ENCODE results near the gene AKIRIN2. TPM values are rescaled to one million over a fixed set of nuclear protein-coding genes. Genes with fewer than 3 reads are reported as not detected.

The AKIRIN2 gene
- total and polyA plus RNA-seq, 7 experiments from 2014 or later: 28.8 to 197 (median 54.6) TPM

DNA sequence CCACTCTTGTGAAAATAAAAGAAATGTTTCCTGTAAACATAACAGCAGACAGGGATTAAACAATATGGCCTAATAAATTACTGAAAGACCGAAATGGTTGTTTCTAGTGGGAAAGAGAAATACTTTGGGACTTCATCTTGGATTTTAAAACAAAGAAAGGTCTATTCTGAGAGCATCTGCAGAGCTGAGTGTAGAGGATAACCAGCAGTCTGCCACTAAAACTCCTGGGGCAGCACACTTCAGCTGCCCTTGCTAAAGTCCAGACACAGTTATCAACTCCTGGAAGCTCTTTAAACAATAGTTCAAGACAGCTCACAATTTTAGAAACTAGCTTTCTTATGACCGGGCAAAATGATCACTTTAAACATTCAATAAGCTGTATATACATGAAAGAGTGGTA, 38.6 kb downstream of the AKIRIN2 start:
- no peak overlapping the region for H3K27ac ChIP-seq (ENCODE audit: low read depth, low read length)
- Mint-ChIP-seq H3K36me3 (peaks cover 5 to 49% (median 26%) of the 10 kb centered on the region in 5 donors), H3K9me3 (no peaks in the 10 kb centered on the region), H3K4me3 (no peak overlapping the region), H3K27ac (peak overlapping the region in 1 of 9 donors; percentile 30), H3K4me1 (no peaks in the 10 kb centered on the region), H3K27me3 (no peaks in the 10 kb centered on the region)
- no peak for ATAC-seq
- no peaks in the 10 kb centered on the region for H3K4me1 ChIP-seq (ENCODE audit: control insufficient read depth in 2 of 2, insufficient read depth in 2 of 2, low read length in 2 of 2)
- H3K36me3 ChIP-seq (ENCODE audit: control insufficient read depth in 2 of 3, insufficient read depth in 3 of 3, low read length in 3 of 3): peaks cover 0 to 23% (median 0%) of the 10 kb centered on the region in 3 experiments
- no peak overlapping the region for H3K4me3 ChIP-seq (ENCODE audit: low read length)
- no peaks in the 10 kb centered on the region for H3K27me3 ChIP-seq (ENCODE audit: control insufficient read depth in 2 of 2, insufficient read depth in 2 of 2, low read length in 2 of 2)
- ChIA-PET CTCF (no interaction called here), POLR2A (interaction anchor here (0.8 kb wide), 1 partner anchor 12 kb away, joined by 3 read pairs; no protein-coding TSS in a partner anchor)
- no peaks in the 10 kb centered on the region for H3K9me3 ChIP-seq (ENCODE audit: control insufficient read depth in 2 of 3, low read length in 3 of 3)
- no peak for DNase-seq
- intact Hi-C loops (cut with micrococcal nuclease): no loop called here

DNA sequence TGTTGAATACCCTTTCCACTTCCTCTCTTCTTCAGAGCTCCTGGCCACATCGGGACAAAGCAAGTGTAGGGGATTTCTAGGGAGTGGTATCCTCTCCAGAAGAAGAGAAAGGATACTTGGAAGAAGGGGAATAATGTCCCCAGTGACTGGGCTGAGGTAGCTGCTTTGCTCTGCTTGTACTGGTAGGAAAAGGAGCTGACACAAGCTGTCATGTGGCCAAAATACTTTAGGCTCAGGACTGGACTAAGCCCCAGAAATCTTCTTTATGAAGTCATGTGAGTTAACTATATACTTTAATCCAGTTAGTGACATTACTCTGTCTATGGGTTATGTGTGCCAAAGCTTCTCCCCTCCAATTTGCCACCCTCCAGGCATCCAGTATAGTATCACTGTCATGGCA, 40.5 kb downstream of the AKIRIN2 start:
- ChIA-PET POLR2A (interaction anchor here (0.6 to 0.7 kb wide), 2 partner anchors 36 to 40 kb away, joined by 3 read pairs; partner anchors contain the start of gene AKIRIN2), CTCF (no interaction called here)
- Histone ChIP-seq H3K4me1 (ENCODE audit: control insufficient read depth in 2 of 2, insufficient read depth in 2 of 2, low read length in 2 of 2) (peaks cover 0 to 13% of the 10 kb centered on the region in 2 donors), H3K4me3 (ENCODE audit: low read length) (no peak overlapping the region), H3K27me3 (ENCODE audit: control insufficient read depth in 2 of 2, insufficient read depth in 2 of 2, low read length in 2 of 2) (no peaks in the 10 kb centered on the region), H3K9me3 (ENCODE audit: control insufficient read depth in 2 of 3, low read length in 3 of 3) (no peaks in the 10 kb centered on the region), H3K27ac (ENCODE audit: low read depth, low read length) (no peak overlapping the region), H3K36me3 (ENCODE audit: control insufficient read depth in 2 of 3, insufficient read depth in 3 of 3, low read length in 3 of 3) (peaks cover 0 to 11% (median 0%) of the 10 kb centered on the region in 3 experiments)
- Mint-ChIP-seq H3K36me3 (peaks cover 5 to 50% (median 30%) of the 10 kb centered on the region in 5 donors), H3K4me3 (no peak overlapping the region), H3K9me3 (no peaks in the 10 kb centered on the region), H3K27ac (peak overlapping the region in 5 of 9 donors; percentile 17 to 71 (median 61)), H3K4me1 (peaks cover 7 to 14% (median 13%) of the 10 kb centered on the region in 7 donors), H3K27me3 (no peaks in the 10 kb centered on the region)
- no peak for DNase-seq
- intact Hi-C loops (cut with micrococcal nuclease): no loop called here
- ATAC-seq: no peak

DNA sequence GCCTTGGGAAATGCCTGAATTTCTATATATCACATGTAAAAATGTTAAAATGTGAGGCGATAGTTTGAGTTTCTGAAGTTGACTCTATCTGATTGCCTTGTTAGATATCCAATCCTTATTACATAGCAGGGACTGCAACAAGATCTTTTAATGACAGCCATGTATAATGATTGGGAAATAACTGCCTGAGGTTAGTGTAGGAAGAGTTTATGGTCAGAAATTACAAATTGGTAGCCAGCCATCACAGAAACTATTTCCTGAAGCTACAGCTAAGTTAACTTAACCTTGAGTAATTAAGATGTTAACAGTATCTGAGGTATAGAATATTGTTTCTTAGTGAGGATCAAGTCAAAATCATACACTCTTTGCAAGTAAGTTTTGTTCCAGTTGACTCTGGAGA, 41.0 kb downstream of the AKIRIN2 start:
- no peak overlapping the region for H3K4me3 Mint-ChIP-seq
- intact Hi-C loops (cut with micrococcal nuclease): no loop called here
- peaks cover 0 to 10% (median 0%) of the 10 kb centered on the region in 3 experiments for H3K36me3 ChIP-seq (ENCODE audit: control insufficient read depth in 2 of 3, insufficient read depth in 3 of 3, low read length in 3 of 3)
- peak overlapping the region; percentile 9 for H3K27ac ChIP-seq (ENCODE audit: low read depth, low read length)
- ChIA-PET CTCF (no interaction called here), POLR2A (interaction anchor here (0.7 kb wide), 1 partner anchor 41 kb away, joined by 3 read pairs; the partner anchor contains the start of gene AKIRIN2)
- no peak for DNase-seq
- no peak overlapping the region for H3K4me3 ChIP-seq (ENCODE audit: low read length)
- no peaks in the 10 kb centered on the region for H3K27me3 ChIP-seq (ENCODE audit: control insufficient read depth in 2 of 2, insufficient read depth in 2 of 2, low read length in 2 of 2)
- peak overlapping the region in 6 of 9 donors; percentile 5 to 71 (median 56) for H3K27ac Mint-ChIP-seq
- no peak for ATAC-seq
- no peaks in the 10 kb centered on the region for H3K27me3 Mint-ChIP-seq
- no peaks in the 10 kb centered on the region for H3K9me3 ChIP-seq (ENCODE audit: control insufficient read depth in 2 of 3, low read length in 3 of 3)
- H3K4me1 Mint-ChIP-seq: peaks cover 7 to 17% (median 15%) of the 10 kb centered on the region in 7 donors
- no peaks in the 10 kb centered on the region for H3K9me3 Mint-ChIP-seq
- peaks cover 5 to 48% (median 30%) of the 10 kb centered on the region in 5 donors for H3K36me3 Mint-ChIP-seq
- H3K4me1 ChIP-seq (ENCODE audit: control insufficient read depth in 2 of 2, insufficient read depth in 2 of 2, low read length in 2 of 2): peaks cover 0 to 17% of the 10 kb centered on the region in 2 donors

DNA sequence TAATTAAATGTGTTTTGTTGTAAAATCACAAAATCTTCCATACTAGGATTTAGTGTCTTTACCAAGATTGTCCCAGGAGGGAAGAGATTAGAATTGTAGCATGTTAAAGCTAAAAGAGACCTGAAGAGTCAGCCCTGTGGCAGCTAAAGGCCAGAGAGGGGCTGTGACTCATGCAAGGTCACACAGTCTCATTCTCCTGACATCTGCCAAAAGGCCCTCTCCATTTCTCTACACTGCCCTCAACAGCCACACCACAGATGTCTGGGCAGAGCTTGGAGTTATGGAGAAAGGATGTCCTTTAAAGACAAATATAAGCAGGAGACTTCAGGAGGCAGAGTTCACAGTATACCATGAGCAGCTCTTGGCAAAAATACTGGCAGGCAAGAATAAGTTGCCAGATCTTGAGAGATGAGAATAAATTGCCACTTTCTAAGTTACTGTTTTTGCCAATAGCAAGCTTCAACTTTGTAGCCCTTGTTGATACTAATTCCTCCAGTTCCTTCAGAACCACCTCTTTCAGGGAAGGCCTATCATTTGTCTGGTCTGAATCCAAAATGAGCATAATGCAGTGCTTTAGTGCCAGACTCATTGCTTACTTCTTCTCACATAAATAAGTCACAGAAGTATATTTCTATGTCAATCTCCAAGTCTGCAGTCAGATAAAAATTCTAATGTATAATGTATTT, 41.7 kb downstream of the AKIRIN2 start:
- Histone ChIP-seq H3K9me3 (ENCODE audit: control insufficient read depth in 2 of 3, low read length in 3 of 3) (no peaks in the 10 kb centered on the region), H3K27me3 (ENCODE audit: control insufficient read depth in 2 of 2, insufficient read depth in 2 of 2, low read length in 2 of 2) (no peaks in the 10 kb centered on the region), H3K36me3 (ENCODE audit: control insufficient read depth in 2 of 3, insufficient read depth in 3 of 3, low read length in 3 of 3) (peaks cover 0 to 10% (median 0%) of the 10 kb centered on the region in 3 experiments), H3K4me1 (ENCODE audit: control insufficient read depth in 2 of 2, insufficient read depth in 2 of 2, low read length in 2 of 2) (peaks cover 0 to 20% of the 10 kb centered on the region in 2 donors), H3K27ac (ENCODE audit: low read depth, low read length) (peak overlapping the region; percentile 9), H3K4me3 (ENCODE audit: low read length) (no peak overlapping the region)
- Mint-ChIP-seq H3K27ac (peak overlapping the region in 5 of 9 donors; percentile 21 to 71 (median 63)), H3K27me3 (no peaks in the 10 kb centered on the region), H3K36me3 (peaks cover 5 to 48% (median 30%) of the 10 kb centered on the region in 5 donors), H3K4me3 (no peak overlapping the region), H3K4me1 (peaks cover 7 to 17% (median 15%) of the 10 kb centered on the region in 7 donors), H3K9me3 (no peaks in the 10 kb centered on the region)
- POLR2A ChIA-PET: no interaction called here
- CTCF ChIA-PET: no interaction called here
- DNase-seq (no peak), ATAC-seq (no peak)
- intact Hi-C loops (cut with micrococcal nuclease): no loop called here

DNA sequence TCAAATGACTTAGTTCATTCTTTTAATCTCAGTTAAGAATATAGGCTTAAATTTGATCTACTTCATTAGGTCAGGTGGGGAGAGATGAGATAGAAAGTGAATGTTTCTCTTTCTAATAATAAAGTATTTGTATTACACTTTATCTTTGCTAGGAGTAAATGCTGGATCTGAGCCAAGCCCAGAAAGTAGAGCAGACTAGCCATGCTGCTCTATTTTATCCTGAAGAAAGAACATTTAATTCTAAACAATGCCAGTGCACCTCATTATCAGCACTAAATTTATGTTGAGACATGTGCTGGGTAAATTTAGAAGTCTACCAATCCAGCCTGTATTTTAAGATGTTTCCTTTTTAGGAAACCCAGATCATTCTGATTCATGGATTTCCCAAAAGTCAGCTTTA, 43.5 kb downstream of the AKIRIN2 start:
- Mint-ChIP-seq H3K4me1 (peaks cover 7 to 28% (median 21%) of the 10 kb centered on the region in 7 donors), H3K36me3 (peaks cover 9 to 61% (median 40%) of the 10 kb centered on the region in 5 donors), H3K9me3 (peaks cover 0 to 6% (median 0%) of the 10 kb centered on the region in 11 donors), H3K27me3 (no peaks in the 10 kb centered on the region), H3K4me3 (no peak overlapping the region), H3K27ac (peak overlapping the region in 2 of 9 donors; percentile 31 to 65)
- no peak overlapping the region for H3K4me3 ChIP-seq (ENCODE audit: low read length)
- H3K36me3 ChIP-seq (ENCODE audit: control insufficient read depth in 2 of 3, insufficient read depth in 3 of 3, low read length in 3 of 3): peaks cover 0 to 7% (median 0%) of the 10 kb centered on the region in 3 experiments
- H3K27me3 ChIP-seq (ENCODE audit: control insufficient read depth in 2 of 2, insufficient read depth in 2 of 2, low read length in 2 of 2): no peaks in the 10 kb centered on the region
- no peak for ATAC-seq
- CTCF ChIA-PET: no interaction called here
- H3K9me3 ChIP-seq (ENCODE audit: control insufficient read depth in 2 of 3, low read length in 3 of 3): no peaks in the 10 kb centered on the region
- POLR2A ChIA-PET: interaction anchor here (0.9 kb wide), 1 partner anchor 31 kb away, joined by 4 read pairs; no protein-coding TSS in a partner anchor
- no peak overlapping the region for H3K27ac ChIP-seq (ENCODE audit: low read depth, low read length)
- intact Hi-C loops (cut with micrococcal nuclease): no loop called here
- DNase-seq: no peak
- peaks cover 0 to 20% of the 10 kb centered on the region in 2 donors for H3K4me1 ChIP-seq (ENCODE audit: control insufficient read depth in 2 of 2, insufficient read depth in 2 of 2, low read length in 2 of 2)

DNA sequence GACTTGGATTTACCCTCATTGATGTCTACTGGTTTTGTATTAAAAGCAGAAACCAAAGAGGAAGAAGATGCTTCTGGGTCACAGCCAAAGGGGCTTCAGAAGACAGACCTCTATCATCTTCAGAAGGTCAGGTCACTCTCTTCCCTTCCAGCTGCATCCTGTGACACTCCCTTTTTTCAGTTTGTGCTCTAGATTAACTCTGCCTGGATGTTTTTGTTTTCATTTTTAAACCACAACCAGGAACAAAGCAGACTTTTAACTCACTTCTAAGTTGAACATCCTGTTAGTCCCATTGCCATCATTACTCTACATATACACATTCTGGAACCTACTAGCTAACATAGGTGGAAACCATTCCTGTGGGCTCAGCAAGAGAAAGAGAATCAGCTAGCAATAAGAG, 45.2 kb downstream of the AKIRIN2 start:
- peak overlapping the region in 8 of 10 donors; percentile 14 to 51 (median 38) for H3K4me3 Mint-ChIP-seq

More for the DNA sequence above, 45.2 kb downstream of the AKIRIN2 start:
- Histone ChIP-seq H3K4me1 (ENCODE audit: control insufficient read depth in 2 of 2, insufficient read depth in 2 of 2, low read length in 2 of 2) (peaks cover 0 to 20% of the 10 kb centered on the region in 2 donors), H3K36me3 (ENCODE audit: control insufficient read depth in 2 of 3, insufficient read depth in 3 of 3, low read length in 3 of 3) (peaks cover 0 to 4% (median 0%) of the 10 kb centered on the region in 3 experiments), H3K27me3 (ENCODE audit: control insufficient read depth in 2 of 2, insufficient read depth in 2 of 2, low read length in 2 of 2) (no peaks in the 10 kb centered on the region), H3K9me3 (ENCODE audit: control insufficient read depth in 2 of 3, low read length in 3 of 3) (no peaks in the 10 kb centered on the region), H3K27ac (ENCODE audit: low read depth, low read length) (no peak overlapping the region), H3K4me3 (ENCODE audit: low read length) (no peak overlapping the region)
- peak in 6 of 9 donors; percentile 14 to 49 (median 34) for DNase-seq
- peaks cover 13 to 41% (median 33%) of the 10 kb centered on the region in 7 donors for H3K4me1 Mint-ChIP-seq
- ATAC-seq: peak; percentile 54
- H3K36me3 Mint-ChIP-seq: peaks cover 13 to 67% (median 45%) of the 10 kb centered on the region in 5 donors
- intact Hi-C loops (cut with micrococcal nuclease): loop anchor here (1.0 to 2.0 kb wide), 2 partner anchors 44 kb away; no protein-coding TSS in a partner anchor
- POLR2A ChIA-PET: interaction anchor here (0.5 kb wide), 1 partner anchor 26 kb away, joined by 3 read pairs; no protein-coding TSS in a partner anchor
- H3K9me3 Mint-ChIP-seq: peaks cover 0 to 6% (median 0%) of the 10 kb centered on the region in 11 donors
- H3K27ac Mint-ChIP-seq: peak overlapping the region; percentile 37 to 83 (median 50)
- no peaks in the 10 kb centered on the region for H3K27me3 Mint-ChIP-seq
- CTCF ChIA-PET: interaction anchor here (0.7 kb wide), 1 partner anchor 44 kb away, joined by 3 read pairs; no protein-coding TSS in a partner anchor

Data from naive thymus-derived CD4-positive, alpha-beta T cell (primary cell).